Measurements from ENCODE around the gene CT47C1.
"Not testable (repeated sequence)": the region's sequence is repeated elsewhere in the genome, so short reads cannot be mapped to it uniquely, and the experiment has no call there.

CT47C1 gene

DNA sequence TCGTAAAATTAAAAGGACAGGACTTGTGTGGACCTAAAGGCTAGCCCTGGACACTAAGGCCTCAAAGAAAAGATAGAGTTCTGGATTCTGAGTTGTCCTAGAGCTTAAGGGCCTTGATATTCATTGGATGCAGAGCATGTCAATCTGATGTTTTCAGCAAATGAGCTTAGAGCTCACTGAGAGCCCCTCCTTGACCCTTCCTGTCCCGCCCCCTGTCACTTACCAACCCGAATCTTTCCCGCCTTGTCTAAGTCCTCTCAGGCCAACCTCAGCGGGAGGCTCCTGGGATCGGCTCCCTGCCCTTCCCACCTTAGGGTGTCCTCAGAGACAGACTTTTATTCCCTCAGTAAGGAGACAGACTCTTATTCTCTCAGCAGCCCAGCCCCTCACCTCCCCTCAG lies at the start of gene CT47C1:
TSS of gene CT47C1 (plus strand) at position 250 of the 400 bp plus-strand sequence. CDS start 233 bp downstream, outside the sequence.
- no peak for ATAC-seq
- H3K27me3 Mint-ChIP-seq: peaks cover 7% of the 10 kb centered on the region
- no peak for DNase-seq
- H3K4me3 Mint-ChIP-seq: no peak within 1 kb of the TSS
- H3K4me1 Mint-ChIP-seq: no peaks in the 10 kb centered on the region
- H3K9me3 Mint-ChIP-seq: no peaks in the 10 kb centered on the region
- no peak within 1 kb of the TSS for H3K27ac Mint-ChIP-seq

DNA sequence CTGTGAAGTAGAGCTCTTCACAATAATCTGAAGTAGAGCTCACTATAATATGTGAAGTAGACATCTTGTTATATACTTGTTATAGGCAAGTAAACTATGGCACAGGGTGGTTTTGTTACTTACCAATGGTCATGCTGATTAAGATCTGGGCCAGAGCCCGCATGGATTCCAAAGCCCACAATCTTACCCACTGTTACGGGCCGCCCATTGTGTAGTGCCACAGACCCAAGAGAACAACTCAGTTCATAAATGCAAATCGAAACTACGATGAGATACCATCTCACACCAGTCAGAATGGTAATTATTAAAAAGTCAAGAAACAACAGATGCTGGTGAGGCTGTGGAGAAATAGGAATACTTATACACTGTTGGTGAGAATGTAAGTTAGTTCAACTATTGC lies 46.9 kb upstream of the CT47C1 start:
- DNase-seq: no peak
- Mint-ChIP-seq H3K4me3 (no peak overlapping the region), H3K4me1 (no peaks in the 10 kb centered on the region), H3K27me3 (no peaks in the 10 kb centered on the region), H3K9me3 (no peaks in the 10 kb centered on the region), H3K27ac (no peak overlapping the region)
- ATAC-seq: no peak

DNA sequence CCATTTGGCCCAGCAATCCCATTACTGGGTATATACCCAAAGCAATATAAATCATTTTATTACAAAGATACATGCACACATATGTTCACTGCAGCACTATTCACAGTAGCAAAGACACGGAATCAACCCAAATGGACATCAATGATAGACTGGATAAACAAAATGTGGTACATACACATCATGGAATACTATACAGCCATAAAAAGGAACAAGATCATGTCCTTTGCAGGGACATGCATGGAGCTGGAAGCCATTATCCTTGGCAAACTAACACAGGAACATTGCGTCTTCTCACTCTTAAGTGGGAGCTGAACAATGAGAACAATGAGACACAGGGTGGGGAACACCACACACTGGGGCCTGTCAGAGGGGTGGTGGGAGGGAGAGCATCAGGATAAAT lies 46.4 kb upstream of the CT47C1 start:
- not testable (repeated sequence) for H3K4me1 Mint-ChIP-seq

DNA sequence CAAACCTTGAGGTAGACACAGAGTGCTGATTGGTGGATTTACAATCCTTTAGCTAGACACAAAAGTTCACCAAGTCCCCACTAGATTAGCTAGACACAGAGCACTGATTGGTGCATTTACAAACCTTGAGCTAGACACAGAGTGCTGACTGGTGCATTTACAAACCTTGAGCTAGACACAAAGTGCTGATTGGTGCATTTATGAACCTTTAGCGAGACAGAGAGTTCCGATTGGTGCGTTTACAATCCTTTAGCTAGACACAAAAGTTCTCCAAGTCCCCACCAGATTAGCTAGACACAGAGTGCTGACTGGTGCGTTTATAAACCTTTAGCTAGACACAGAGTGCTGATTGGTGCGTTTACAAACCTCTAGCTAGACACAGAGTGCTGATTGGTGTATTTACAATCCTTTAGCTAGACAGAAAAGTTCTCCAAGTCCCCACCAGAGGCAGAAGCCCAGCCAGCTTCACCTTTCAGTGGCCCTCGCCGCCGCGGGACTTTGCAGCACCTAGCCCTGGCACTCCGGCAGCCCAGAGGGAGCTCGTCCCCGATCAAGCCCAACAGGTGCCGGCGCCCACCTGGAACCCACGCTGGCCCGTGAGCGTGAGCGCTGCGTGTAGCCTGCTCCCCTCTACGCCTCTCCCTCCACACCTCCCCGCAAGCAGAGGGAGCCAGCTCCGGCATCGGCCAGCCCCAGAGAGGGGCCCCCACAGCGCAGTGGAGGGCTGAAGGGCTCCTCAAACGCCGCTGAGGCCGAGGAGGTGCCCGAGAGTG lies 44.6 kb upstream of the CT47C1 start:
- not testable (repeated sequence) for H3K27me3 Mint-ChIP-seq, H3K4me1 Mint-ChIP-seq, ATAC-seq, H3K4me3 Mint-ChIP-seq, H3K9me3 Mint-ChIP-seq, DNase-seq, H3K27ac Mint-ChIP-seq

More for the DNA sequence above, 46.4 kb upstream of the CT47C1 start:
- not testable (repeated sequence) for H3K27me3 Mint-ChIP-seq, DNase-seq, ATAC-seq, H3K27ac Mint-ChIP-seq, H3K9me3 Mint-ChIP-seq, H3K4me3 Mint-ChIP-seq

DNA sequence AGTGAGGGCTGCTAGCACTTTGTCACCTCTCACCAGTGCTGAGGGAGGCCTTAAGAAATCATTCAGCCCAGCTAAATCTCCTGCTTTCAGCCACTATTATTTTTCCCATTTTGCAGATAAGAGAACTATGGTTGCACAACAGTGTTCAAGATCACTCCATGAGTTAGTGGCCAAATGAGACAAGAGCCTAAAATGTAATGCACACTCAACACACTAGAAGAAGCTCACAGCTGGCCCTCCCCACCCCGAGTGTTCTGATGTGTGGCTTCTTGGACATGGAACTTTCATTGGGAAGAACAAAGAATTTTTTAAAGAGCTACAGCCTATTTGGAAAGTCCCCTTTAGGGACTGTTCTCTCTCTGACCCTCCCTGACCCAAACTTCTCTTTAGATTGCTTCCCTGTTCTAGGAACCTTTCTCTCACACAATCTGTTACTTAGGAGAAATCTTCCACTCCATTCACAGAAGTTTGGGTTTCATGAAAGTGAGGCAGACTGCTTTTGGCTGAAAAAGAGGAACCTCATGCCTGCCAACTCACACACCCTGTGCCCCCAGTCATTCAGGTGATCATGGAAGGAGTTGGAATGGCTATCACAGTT lies 44.0 kb upstream of the CT47C1 start:
- Mint-ChIP-seq H3K4me3 (no peak overlapping the region), H3K4me1 (no peaks in the 10 kb centered on the region), H3K27me3 (no peaks in the 10 kb centered on the region), H3K9me3 (peaks cover 0 to 1% of the 10 kb centered on the region in 2 donors), H3K27ac (no peak overlapping the region)
- no peak for ATAC-seq
- DNase-seq: no peak

DNA sequence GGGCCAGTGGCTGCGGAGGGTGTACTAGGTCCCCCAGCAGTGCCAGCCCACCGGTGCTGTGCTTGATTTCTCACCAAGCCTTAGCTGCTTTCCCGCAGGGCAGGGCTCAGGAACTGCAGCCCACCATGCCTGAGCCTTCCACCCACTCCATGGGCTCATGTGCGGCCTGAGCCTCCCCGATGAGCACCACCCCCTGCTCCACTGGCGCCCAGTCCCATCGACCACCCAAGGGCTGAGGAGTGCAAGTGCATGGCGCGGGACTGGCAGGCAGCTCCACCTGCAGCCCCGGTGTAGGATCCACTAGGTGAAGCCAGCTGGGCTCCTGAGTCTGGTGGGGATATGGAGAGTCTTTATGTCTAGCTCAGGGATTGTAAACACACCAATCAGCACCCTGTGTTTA lies 43.1 kb upstream of the CT47C1 start:
- H3K27ac Mint-ChIP-seq, H3K4me1 Mint-ChIP-seq, H3K4me3 Mint-ChIP-seq, H3K9me3 Mint-ChIP-seq, H3K27me3 Mint-ChIP-seq, DNase-seq, ATAC-seq: not testable (repeated sequence)

DNA sequence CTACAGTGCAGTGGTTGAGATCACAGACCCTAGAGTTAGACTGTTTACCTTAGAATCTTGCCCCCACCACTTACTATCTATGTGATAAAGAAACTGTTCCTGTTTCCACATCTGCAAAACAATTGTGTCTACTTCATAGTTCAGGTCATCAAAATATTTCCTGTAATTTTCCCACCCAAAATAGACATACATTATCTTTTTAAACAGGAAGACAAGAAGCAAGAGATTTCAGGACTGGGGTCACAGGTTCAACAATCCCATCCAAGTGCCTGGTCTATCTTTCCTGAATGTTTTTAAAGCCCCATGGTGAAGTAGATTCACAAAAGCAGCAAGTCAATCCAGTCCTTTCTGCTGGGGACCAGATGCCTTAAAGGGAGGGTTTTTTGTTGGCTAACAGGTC lies 41.8 kb upstream of the CT47C1 start:
- H3K27ac Mint-ChIP-seq: no peak overlapping the region

DNA sequence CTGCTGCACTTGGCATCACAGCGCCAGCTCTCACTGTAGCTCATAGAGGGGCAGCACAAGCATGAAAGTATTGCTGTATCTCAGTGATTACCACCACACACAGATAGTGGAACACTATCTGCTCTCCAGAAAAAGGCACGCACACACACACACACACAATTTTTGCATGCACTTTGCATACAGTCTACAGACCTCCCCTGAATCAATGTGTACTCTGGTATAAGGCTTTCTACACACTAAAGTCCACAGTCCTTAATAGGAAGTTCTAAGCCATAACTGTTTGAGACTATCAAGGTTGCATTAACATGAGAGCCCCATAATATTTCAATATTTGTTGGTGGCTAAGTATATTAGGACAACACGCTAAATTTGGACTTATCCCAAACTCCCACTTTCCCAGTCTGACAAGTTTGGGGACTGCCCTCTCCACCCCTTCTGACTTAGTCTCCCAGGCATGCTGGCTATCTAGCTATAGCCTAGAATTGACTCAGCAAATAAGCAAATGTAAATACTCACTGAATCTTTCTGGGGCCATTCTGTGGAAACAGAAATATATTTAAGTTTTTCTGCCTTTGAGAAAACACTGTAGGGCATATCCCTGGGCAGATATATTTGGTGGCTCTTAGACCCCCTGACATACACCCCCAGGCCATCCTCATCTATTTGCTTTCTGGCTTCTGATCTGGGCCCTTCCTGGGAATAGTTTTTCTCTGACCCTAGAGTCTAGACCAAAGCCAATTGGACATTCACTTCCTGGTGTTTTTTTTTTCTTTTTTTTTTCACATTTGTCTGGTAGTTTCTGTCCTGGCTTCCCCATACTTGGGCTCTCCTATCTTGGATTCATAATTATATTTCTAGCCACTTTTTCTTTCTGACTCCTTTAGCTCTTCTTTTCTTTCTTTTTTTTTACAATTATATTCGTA lies 36.4 kb upstream of the CT47C1 start:
- H3K4me1 Mint-ChIP-seq: no peaks in the 10 kb centered on the region

More for the DNA sequence above, 41.8 kb upstream of the CT47C1 start:
- H3K4me1 Mint-ChIP-seq: no peaks in the 10 kb centered on the region
- peaks cover 4 to 7% of the 10 kb centered on the region in 2 donors for H3K9me3 Mint-ChIP-seq
- ATAC-seq (no peak), DNase-seq (no peak)
- H3K4me3 Mint-ChIP-seq: no peak overlapping the region
- H3K27me3 Mint-ChIP-seq: no peaks in the 10 kb centered on the region

DNA sequence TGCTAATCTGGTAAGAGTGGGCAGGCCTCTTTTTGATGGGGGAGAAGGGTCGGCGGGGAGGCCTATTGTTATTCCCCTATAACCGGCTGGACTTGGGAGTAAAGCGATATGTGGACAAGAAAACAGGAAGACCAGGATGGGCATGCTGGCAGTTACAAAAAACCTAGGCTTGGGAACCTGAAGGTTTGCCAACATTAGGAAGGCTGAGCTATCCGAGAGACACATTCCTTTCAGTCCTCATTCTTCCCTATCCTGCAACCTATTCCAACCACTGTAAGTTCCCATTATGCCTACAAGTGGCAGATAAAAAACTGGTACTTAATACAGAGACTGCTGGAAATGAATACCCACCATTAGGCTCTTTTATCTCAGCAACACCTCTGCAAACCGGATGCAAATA lies 32.4 kb upstream of the CT47C1 start:
- Mint-ChIP-seq H3K27me3 (no peaks in the 10 kb centered on the region), H3K27ac (no peak overlapping the region), H3K4me3 (no peak overlapping the region), H3K9me3 (no peaks in the 10 kb centered on the region), H3K4me1 (no peaks in the 10 kb centered on the region)
- DNase-seq (no peak), ATAC-seq (no peak)

More for the DNA sequence above, 36.4 kb upstream of the CT47C1 start:
- Mint-ChIP-seq H3K4me3 (no peak overlapping the region), H3K9me3 (peaks cover 4 to 7% of the 10 kb centered on the region in 2 donors), H3K27me3 (no peaks in the 10 kb centered on the region), H3K27ac (no peak overlapping the region)
- DNase-seq: no peak
- no peak for ATAC-seq

DNA sequence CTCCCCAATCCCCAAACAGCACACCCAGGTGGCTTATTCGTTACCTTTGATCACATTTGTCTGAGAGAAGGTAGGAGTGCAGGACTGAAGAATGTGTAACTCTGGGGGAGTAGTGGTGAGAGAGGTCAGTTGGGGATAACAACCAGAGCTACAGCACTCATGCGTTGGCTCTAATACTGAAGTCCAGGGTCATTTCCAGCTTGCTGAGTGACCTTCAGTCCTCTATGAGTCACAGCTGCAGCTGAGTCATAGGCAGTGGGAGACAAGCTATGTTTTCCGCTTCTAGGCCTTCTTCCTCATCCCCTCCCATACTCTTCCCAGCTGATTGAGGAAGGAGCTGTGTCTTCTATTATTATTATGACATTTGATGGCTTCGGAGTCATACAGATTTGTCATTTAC lies 31.6 kb upstream of the CT47C1 start:
- Mint-ChIP-seq H3K4me1 (no peaks in the 10 kb centered on the region), H3K27ac (no peak overlapping the region), H3K4me3 (no peak overlapping the region), H3K27me3 (no peaks in the 10 kb centered on the region), H3K9me3 (no peaks in the 10 kb centered on the region)
- DNase-seq (no peak), ATAC-seq (no peak)

DNA sequence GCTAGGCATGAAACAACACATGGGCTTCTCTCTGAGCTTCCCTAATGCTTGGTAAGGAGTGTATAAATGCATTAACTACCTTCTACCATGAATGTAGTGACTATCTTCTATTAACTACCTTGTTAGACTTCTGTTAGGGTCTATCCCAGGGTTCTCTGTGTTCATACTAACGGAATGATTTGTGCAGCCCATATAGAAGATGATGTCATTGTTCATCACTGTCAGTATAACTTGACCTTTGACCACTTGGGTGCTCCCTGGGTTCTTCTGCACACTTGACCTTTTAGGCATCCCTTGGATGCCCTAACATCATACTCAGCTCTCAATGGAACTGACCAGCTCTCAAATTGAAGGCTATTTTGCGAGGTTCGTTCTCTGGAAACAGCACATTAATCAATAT lies 30.8 kb upstream of the CT47C1 start:
- ATAC-seq (no peak), DNase-seq (no peak)
- no peak overlapping the region for H3K4me3 Mint-ChIP-seq
- no peaks in the 10 kb centered on the region for H3K4me1 Mint-ChIP-seq
- no peaks in the 10 kb centered on the region for H3K27me3 Mint-ChIP-seq
- no peak overlapping the region for H3K27ac Mint-ChIP-seq
- no peaks in the 10 kb centered on the region for H3K9me3 Mint-ChIP-seq

DNA sequence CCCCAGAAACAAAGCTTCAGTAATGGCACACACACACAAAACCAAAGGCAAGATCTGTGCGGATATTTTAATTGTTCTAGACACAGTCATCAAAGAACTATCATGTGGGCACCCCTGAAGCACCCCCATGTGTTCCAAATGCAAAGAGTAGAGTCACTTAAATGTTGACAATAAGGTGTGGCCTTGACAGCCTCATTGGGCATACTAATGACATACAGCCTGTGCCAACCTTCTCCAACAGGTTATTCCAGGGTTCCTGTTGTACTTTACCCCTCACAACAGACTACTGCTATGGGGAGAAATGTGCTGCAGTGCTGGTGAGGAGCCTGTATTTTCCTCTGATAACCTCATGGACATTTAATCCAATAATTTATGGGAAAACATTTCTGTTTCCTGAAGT lies 29.8 kb upstream of the CT47C1 start:
- H3K4me3 Mint-ChIP-seq: no peak overlapping the region
- no peak overlapping the region for H3K27ac Mint-ChIP-seq
- no peaks in the 10 kb centered on the region for H3K9me3 Mint-ChIP-seq
- H3K27me3 Mint-ChIP-seq: peaks cover 8% of the 10 kb centered on the region
- no peak for ATAC-seq
- DNase-seq: no peak
- no peaks in the 10 kb centered on the region for H3K4me1 Mint-ChIP-seq

DNA sequence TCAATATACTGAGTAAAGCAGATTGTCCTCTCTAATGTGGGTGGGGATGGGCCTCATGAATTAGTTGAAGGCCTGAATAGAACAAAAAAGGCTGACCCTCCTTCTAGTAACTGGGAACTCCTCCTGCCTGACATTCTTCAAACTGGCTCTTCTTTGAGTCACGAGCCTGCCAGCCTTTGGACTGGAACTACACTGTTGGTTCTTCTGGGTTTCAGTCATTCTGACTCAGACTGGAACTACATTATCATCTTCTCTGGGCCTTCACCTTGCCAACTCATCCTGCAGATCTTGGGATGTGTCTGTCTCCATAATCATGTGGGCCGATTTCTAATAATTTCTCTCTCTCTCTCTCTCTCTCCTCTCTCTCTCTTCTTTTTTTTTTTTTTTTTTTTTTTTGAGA lies 26.9 kb upstream of the CT47C1 start:
- Mint-ChIP-seq H3K4me3 (no peak overlapping the region), H3K9me3 (no peaks in the 10 kb centered on the region), H3K27ac (no peak overlapping the region), H3K4me1 (no peaks in the 10 kb centered on the region), H3K27me3 (peaks cover 16% of the 10 kb centered on the region)
- no peak for ATAC-seq
- DNase-seq: no peak

DNA sequence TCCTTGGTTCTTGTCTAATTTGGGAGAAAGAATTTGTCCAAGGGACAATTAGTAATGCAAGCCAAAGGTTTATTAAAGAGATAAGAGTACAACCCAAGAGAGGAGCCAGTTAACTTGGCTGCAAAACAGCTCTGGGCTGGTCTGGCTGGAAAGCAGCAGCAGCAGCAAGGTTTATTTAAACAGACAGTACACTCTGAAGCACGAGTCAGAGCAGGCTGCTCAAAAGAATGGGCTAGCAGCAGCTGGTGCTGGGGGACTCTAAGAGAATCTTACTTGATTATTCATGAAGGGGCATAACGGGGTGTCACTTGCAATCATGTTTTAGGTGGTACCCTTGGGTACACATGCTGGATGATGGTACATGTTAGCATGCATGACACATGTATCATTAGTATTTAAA lies 17.1 kb upstream of the CT47C1 start:
- ATAC-seq (no peak), DNase-seq (no peak)
- H3K4me3 Mint-ChIP-seq: no peak overlapping the region
- H3K9me3 Mint-ChIP-seq: no peaks in the 10 kb centered on the region
- no peaks in the 10 kb centered on the region for H3K4me1 Mint-ChIP-seq
- H3K27me3 Mint-ChIP-seq: no peaks in the 10 kb centered on the region
- H3K27ac Mint-ChIP-seq: no peak overlapping the region

DNA sequence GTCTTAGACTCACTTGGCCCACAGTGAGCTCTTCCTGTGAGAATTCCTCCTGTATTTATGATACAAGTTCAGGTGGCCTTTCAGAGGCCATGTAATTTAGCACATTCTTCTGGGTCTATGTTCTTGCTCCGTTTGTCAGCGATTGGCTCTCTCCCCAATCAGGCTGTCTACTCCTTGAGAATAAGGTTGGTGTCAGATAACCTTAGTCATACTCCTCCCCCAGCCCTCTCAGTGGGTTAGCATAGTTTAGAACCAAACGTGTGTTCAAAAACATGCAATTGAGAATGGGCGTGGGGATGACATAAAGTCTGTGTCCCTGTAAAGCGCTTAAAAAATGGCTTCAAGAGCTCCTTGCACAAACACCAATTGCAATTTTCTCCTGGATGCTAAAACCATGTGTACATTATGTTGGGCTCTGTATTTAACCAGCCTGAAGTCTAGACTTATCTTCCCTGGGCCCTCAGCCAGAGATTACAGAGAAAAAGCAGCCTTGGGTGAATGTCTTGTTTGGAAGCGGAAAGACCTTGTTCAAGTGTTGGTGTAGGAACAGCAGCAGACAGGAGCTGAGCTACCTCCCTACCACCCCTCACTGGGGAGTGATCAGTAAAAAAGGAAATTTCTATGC lies 9.9 kb upstream of the CT47C1 start:
- ATAC-seq: no peak
- Mint-ChIP-seq H3K27ac (no peak overlapping the region), H3K27me3 (no peaks in the 10 kb centered on the region), H3K9me3 (no peaks in the 10 kb centered on the region), H3K4me3 (no peak overlapping the region), H3K4me1 (no peaks in the 10 kb centered on the region)
- DNase-seq: no peak

Data from stimulated activated naive CD8-positive, alpha-beta T cell treated with anti-CD3 and anti-CD28 coated beads, Interleukin-15, amount 100 ng/mL, for 72 hours (primary cell).